Activated naive CD4-positive, alpha-beta T cell (primary cell): ENCODE measurements around the gene KCNK2.
"Not testable (repeated sequence)": the region's sequence is repeated elsewhere in the genome, so short reads cannot be mapped to it uniquely, and the experiment has no call there.

Source experiments
- DNase-seq, 4 experiments: peaks; one replicate each; lab custom pipeline; 2025; lab: John Stamatoyannopoulos, UW

KCNK2 gene

DNA sequence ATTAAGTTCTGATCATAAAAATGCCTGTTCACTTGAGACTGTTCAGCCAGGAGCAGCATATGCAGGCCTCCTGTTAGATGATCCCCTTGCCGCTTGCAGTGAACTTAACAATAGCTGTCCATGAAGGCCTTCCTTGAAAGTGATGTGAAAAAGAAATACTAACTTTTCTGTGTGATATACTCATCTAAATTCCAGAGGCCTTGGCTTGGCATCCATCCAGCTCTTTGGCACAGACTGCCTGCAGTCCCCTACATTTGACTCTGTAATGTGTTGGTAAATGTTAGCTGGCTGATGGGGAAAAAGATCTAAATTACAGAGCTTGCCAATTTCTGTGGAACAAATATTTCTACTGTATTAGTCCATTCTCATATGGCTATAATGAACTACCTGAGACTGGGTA, 73.7 kb downstream of the KCNK2 start:
- DNase-seq = no peak

DNA sequence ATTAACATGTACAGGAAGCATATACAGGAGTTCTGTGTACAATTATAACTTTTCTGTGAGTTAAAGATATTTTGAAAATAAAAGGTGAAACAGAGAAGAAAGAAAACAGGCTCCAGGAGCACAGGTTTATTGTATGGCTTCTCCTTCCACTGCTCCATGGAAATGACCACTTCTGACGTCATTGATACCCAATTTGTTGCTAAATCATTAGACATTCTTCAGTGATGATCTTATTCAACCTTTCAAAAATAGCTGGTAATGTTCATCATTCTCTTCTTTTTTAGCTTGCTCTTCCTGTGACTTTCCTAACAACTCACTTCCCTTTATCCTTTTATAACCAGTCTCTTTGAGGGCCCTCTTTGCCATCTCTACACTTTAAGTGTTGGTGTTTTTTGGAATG, 77.8 kb downstream of the KCNK2 start:
- no peak for DNase-seq

GRCh38 chr1:215163144-215163543, 80.6 kb downstream of the KCNK2 start:
- DNase-seq = not testable (repeated sequence)

DNA sequence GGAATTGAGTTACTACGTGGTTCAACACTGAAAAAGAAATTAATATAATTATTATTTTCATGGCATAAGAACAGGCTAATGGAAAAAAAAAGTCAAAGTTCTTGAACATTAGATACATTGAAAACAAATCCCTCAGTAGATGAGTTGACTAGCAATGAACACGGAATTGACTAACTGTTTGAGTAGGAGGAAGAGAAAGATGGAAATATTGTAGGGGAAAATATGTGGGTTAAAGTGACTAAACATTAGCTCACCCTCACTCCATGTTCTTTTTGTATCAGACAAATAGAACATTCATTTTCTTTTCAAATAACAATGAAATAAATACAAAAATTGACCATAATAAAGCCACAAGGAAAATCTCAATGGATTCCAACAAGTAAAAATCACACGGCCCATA, 84.3 kb downstream of the KCNK2 start:
- no peak for DNase-seq

DNA sequence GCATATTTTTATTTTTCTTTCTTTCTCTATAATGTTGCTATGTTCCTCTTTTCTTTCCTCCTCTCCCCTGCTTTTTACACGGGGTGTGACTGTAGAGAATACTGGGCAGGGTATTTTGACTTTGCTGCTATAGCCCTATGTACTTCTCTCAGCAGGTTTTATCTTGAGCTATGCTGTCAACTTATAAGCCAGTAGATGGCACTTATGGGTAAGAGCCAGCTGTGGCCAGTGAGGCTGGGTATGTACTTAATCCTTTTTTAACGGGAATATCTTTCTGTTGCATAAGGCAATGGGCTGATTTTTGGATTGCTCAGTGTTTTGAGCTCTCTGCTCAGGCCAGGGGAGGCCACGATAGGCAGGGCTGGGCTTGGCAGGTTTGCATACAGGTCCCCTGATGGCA, 99.0 kb downstream of the KCNK2 start:
- no peak for DNase-seq

DNA sequence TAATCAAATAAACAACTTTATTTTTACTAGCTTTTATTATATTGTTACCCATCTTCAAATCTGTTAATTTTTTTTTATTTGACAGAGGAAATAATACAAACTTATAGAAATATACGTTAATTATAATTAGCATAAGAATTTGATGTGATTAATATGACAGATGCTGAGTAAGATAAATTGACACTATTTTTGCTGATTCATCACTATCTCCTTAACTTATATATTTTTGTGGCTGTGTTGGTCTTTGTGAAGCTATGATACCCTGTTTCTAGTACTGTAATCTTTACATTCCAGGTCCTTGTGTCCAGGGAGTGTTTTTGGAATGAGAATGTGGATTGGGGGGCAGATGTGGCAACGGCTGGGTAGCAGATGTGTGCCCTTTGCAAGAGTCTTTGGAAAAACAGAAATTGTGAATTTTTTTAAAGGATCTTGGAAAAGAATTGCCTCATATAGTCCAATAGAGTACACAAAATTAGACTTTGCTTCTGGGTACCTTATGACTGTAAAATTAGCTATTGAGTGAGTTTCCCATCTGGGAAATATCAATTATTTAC, 102.6 kb downstream of the KCNK2 start:
- no peak for DNase-seq

- DNase-seq = no peak
Measured at GRCh38 chr1:215188302-215188950, 105.9 kb downstream of the KCNK2 start.

GRCh38 chr1:215192306-215192705, 109.8 kb downstream of the KCNK2 start:
- DNase-seq = no peak

DNA sequence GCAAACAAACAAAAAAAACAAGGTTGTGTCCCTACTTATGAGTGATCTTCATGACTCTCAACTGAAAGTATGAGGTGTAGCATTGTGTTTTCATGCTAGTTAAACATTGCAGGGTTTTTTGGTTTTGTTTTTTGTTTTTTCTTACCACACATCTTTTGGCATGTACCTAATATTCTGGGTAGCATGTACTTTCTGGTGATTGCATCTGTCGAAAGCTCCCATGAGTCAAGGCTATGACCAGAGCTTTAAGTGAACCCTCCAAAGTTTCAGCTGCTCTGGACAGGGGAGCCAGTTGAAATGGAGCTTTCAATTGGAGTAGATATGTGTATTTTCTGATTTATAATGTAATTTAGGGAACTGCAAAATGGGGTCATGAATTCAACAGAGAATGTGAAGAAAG, 115.5 kb downstream of the KCNK2 start:
- DNase-seq = no peak

DNA sequence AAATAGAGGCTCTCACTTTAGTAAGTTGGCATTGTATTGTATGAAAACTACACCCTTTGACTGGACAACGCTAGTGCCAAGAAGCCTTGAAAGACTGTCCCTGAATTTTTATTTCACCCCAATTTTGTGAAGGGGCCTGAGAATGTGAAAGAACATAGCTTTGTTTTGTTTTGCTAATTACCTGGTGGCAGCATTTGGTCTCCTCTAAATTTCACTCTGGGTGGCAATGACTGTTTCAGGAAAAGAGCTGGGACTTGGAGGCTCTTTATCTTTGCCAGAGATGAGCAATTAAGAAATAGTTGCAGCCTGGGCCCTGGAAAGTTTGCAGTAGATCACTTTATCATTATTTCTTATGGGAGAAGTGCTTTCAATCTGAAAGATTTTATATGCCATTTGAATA, 117.6 kb downstream of the KCNK2 start:
- DNase-seq = no peak

GRCh38 chr1:215201283-215201682, 118.7 kb downstream of the KCNK2 start:
- no peak for DNase-seq

DNA sequence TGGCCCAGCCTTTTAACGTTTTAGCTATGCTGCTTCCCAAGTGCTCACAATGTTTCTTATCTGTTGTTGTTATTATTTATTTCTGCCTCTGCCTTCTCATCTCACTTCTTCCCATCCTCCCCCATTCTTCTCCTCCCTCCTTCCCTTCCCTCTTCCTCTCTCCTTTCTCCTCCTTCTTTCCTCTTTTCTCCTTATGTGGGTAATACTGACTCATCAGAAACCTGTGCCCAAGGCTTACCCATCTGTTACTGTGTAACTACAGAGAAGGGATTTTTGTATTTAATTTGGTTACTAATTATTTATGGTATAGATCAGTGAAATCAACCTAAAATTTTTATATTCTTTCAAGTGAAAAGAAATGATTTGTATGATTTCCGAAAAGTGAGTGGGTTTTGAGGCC, 120.3 kb downstream of the KCNK2 start:
- no peak for DNase-seq

GRCh38 chr1:215210167-215210566, 127.6 kb downstream of the KCNK2 start:
- DNase-seq = no peak

DNA sequence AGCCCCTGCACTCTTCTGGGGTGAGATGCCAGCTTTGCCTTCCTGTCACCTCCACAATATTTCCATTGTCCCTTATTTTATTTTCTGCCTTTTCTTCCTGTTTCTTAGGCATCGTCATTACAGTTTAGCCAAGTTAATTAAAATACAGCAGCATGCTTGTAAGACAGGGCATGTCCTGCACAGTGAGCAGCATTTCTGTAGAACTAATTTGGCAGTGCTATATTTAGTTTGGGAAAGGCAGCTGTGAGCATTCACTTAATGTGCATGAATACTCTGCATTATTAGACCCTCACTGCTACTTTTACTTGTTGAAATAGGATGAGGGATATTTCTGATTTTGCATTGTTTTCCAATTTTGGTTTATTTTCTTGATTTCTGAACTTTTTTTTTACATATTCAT, 133.3 kb downstream of the KCNK2 start:
- DNase-seq = no peak

GRCh38 chr1:215219372-215219771, 136.8 kb downstream of the KCNK2 start:
- no peak for DNase-seq

GRCh38 chr1:215220346-215220745, 137.8 kb downstream of the KCNK2 start:
- DNase-seq = no peak

DNA sequence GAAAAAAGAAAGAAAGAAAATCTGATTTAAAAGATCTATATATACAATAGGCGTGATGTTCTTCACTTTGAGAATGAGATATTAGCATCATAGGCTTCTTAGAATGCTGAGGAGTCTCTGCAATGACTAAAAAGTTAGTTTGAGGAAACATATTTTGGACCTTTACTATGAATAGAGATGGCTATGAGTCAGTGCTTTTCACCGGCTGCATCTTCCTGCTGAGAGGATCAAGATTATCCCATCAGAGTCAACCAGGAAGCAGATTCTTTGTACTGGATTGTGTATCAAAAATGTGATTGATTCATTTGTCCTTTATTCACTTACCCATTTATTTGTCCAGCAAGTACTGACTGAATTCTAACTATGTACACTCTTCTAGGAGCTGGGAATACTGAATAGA, 144.2 kb downstream of the KCNK2 start:
- DNase-seq = no peak

GRCh38 chr1:215228193-215228592, 145.7 kb downstream of the KCNK2 start:
- no peak for DNase-seq

DNA sequence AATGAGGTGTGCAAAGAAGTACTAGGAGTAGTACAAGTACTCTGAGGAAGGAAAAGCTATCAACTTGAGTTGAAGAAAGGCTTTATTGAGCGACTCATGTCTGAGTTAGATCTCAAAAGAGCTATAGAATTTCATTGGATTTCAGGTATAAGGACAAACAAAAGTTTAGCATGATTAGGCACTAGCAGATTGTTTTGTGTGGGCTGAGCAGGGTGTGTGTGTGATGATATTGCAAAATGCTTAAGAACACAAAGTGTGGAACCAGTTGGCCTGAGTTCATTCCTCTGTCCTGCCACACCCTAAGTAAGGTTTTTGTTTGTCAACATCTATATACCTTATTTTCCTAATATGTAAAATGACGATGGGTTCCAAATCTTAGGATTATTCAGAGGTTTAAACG, 158.9 kb downstream of the KCNK2 start:
- DNase-seq = no peak

DNA sequence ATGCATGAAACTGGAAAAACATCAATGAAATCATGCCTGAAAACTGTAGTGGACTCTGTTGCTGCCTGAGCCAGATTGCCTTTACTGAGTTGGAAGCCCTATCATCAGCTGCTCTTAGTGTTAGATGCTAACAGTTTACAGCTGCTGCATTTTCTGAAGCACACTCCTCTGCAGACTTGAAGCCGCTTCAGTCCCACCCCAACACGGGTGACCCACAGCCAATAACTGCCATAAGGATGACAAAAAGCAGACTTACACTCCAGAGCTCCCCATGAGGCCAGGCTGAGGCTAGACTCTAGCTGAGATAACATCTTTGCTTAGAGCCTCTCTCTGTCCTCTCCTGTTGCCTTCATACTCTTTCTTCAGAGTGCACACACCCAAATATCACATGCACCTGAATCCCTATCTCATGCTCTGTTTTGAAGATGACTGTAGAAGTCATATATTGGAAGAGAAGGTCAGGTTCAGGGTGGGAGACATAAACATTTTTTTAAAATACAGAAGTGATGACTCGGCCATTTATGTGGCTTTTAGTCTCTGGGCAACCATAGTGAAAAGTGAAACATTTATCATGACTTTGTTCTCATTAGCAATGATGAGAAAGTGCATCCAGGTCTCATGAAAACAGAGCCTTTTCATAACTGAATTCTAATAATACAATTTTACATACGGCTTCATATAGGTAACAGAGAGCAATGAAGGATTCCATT, 161.0 kb downstream of the KCNK2 start:
- DNase-seq = no peak

- no peak for DNase-seq
Measured at GRCh38 chr1:215250913-215251312, 168.4 kb downstream of the KCNK2 start.

DNA sequence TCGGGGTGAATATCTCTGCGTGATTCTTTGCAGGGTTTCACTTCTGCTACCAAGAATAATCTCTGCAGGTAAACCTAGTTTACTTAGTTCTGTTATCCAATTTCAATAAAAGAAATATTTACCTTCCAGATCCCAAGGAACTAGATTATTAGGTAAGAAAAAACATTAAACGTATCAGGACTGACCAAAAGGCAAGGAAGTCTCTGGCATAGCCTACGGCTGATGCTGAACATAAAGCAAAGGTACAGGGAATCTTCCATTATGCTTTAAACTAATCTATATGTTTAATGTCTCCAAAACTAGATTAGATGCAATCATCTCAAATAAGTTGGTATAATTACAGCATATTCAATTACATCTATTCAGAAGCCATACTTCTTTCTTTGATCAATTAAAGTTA, 168.9 kb downstream of the KCNK2 start:
- DNase-seq = no peak

DNA sequence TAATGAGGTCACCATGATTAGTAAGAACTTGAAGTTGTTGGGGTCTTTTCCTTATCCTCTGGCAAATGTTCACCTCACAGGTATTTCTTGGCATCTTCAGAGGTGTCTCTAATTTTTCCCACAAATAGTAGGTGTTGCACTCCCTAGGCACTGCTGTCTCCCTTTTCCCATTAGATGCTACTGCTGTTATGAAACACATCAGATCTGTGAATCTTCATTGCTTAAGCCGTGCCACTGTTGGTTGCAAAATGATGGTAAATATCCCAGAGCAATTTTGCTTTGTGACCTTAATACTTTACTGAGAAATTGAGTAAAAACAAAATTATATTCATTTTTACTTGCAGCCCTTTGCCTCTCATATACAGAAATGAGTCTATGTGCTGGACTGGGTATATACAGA, 169.6 kb downstream of the KCNK2 start:
- DNase-seq = no peak
